Stimulated activated CD4-positive, alpha-beta T cell treated with anti-CD3 and anti-CD28 coated beads, TNF-alpha, amount 100 ng/mL, for 24 hours (primary cell): ENCODE data around the gene SET.

Experiments used
- DNase-seq, 3 experiments: peaks; one replicate each; pipeline ENCODE4 v3.0.0-alpha.2; 2020; ENCODE audit warnings: low read depth in 3 of 3

The SET gene

DNA sequence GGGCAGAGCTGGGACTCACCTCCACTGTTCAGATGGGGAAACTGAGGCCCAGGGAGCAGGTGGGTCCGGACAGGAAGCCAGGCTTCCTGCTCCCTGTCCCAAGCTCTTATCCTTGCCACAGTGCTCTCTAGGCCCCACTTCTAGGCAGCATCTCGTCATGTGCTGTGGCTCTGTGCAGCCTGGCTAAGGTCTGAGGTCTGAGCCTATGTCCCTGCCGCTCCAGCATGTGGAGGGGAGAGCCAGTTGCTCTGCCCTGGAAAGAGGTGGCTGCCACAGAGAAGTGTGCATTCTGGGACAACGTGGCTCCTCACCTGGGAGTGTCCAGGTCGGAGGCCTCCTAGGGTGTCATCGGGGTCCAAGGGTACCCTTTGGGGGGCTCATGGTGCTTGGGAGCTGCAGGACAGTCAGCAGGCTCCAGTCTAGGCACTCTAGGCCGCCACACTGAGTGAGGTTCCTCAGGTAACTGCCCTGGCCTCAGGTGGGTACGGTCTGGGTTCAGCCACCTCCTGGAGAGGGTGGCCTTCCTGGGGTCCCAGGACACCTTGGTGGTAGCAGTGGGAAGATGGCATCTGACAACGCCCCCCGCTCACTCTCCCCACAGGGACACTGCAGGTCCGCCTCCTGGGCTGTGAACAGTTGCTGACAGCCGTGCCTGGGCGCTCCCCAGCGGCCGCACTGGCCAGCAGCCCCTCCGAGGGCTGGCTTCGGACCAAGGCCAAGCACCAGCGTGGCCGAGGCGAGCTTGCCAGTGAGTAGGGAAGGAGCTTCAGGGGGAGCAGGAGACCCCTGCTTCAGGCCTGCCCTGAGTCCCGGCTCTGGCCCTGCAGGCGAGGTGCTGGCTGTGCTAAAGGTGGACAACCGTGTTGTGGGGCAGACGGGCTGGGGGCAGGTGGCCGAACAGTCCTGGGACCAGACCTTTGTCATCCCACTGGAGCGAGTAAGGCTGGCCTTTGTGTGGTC is 23.7 kb downstream of the SET start:
- no peak for DNase-seq

DNA sequence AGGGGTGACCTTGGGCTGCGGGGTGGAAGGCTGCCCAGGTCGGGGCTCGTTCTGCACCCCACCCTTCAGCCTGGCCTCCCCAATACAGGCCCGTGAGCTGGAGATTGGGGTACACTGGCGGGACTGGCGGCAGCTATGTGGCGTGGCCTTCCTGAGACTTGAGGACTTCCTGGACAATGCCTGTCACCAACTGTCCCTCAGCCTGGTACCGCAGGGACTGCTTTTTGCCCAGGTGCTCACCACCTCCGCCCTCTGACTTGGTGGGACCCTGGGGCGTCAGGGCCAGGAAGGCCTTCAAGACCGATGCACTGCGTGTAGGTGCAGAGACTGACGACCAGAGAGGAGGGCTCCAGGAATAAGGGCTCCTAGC is 24.4 kb downstream of the SET start:
- DNase-seq = no peak

DNA sequence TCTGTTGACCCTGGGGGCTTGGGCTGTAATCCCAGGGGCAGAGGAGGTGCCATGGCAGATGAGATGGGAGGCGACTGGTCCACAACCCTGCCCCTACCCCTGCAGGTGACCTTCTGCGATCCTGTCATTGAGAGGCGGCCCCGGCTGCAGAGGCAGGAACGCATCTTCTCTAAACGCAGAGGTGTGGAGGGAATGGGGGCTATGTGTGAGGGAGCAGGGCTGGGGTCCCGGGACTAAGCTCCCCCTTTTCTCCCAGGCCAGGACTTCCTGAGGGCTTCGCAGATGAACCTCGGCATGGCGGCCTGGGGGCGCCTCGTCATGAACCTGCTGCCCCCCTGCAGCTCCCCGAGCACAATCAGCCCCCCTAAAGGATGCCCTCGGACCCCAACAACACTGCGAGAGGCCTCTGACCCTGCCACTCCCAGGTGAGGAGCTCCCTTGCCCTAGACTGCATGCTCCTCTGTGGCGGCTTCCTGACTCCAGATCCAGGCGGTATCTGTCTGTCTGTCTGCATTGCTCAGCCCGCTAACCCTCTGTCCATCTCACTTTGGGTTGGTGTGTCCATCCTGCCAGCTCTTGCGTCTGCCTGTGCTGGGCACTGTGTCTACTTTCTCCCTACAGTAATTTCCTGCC is 25.0 kb downstream of the SET start:
- DNase-seq = no peak

DNA sequence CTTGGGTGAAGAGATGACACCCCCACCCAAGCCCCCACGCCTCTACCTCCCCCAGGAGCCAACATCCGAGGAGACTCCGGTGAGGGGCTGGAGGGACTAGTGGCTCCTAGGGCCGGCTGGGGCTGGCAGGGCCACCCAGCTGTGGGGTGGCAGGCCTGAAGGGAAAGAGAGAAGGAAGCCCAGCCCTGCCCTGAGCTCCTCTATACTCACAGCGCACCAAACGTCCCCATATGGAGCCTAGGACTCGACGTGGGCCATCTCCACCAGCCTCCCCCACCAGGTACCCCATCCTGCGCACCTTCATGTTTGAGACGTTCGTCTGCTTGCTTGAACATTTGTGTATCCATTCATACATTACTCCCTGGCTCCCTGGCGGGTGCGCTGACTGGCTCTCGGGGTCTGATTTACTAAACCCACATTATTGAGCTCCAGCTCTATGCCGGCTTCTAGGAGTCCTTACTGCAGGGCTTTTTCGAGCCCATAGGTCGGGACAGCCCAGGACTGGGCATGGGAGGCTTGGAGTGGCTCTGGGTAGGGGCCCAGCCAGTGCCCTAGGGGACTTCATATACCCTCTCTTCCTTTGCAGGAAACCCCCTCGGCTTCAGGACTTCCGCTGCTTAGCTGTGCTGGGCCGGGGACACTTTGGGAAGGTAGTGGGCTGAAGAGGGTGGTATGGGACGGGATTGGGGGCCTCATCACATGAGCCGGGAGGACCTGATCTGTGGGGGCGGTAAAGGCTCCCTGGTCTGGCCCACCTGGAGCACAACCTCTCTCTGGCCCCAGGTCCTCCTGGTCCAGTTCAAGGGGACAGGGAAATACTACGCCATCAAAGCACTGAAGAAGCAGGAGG is 25.8 kb downstream of the SET start:
- DNase-seq = no peak

DNA sequence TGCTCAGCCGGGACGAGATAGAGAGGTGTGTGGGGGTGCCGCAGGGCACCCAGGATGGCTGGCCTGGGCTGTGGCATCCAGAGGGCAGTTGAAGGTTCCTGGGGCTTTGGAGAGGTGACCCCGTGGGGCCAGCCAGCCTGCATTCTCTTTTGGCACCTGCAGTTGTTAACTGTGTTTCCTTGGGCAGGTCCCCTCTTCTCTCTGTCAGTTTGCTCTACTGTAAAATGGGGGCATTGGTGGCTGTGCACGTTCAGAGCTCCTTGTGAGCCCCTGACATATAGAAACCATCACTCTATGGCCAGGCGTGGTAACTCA is 26.4 kb downstream of the SET start:
- DNase-seq = no peak

DNA sequence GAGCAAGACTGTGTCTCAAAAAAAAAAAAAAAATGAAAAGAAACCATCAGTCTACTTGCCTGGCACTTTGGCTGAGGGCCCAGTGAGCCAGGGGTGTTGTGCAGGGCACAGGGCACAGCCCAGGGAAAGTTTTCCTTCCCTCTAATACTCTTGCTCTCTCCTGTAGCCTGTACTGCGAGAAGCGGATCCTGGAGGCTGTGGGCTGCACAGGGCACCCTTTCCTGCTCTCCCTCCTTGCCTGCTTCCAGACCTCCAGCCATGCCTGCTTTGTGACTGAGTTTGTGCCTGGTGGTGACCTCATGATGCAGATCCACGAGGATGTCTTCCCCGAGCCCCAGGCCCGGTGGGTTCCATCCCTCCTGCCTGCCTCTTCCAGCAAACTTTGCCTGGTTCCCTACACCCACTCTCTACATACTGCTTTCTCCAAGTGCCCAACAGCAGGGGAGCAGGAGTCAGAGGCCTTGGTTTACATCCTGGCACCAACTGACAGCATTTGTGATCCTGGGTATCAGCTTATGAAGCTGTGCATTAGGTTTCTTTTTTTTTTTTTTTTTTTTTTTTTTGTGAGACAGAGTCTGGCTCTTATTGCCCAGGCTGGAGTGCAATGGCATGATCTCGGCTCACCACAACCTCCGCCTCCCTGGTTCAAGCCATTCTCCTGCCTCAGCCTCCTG is 27.7 kb downstream of the SET start:
- DNase-seq = no peak

DNA sequence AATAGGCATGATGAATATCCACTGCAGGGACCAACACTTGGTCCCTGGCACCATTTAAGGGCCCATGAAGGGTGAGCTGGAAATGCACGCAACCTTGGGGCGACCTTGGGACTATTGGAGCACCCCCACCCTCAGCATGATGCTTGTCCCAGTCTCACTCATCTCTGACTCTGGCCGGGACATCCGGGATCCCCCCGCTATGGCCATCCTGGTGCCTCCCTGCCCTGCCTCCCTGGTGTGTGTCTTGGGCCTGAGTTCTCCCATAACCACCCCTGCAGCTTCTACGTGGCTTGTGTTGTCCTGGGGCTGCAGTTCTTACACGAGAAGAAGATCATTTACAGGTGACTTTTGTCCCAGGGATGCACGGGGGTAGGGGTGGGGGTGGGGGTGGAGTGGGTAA is 29.0 kb downstream of the SET start:
- no peak for DNase-seq

DNA sequence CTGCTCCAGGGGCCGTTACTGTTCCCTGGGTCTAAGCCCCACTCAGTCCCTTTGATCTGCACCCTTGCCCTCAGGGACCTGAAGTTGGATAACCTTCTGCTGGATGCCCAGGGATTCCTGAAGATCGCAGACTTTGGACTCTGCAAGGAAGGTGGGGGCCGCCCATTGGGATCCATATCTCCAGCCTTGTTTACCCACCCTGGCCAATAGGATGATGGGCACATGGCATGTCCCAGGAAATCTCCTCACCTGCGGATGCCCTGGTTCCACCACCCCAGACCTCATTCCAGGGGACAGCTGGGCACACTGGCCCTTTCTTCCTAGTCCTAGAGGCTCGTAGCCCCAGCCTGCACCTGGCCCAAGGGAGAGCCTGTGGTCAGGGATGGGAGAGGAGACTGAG is 29.5 kb downstream of the SET start:
- no peak for DNase-seq

DNA sequence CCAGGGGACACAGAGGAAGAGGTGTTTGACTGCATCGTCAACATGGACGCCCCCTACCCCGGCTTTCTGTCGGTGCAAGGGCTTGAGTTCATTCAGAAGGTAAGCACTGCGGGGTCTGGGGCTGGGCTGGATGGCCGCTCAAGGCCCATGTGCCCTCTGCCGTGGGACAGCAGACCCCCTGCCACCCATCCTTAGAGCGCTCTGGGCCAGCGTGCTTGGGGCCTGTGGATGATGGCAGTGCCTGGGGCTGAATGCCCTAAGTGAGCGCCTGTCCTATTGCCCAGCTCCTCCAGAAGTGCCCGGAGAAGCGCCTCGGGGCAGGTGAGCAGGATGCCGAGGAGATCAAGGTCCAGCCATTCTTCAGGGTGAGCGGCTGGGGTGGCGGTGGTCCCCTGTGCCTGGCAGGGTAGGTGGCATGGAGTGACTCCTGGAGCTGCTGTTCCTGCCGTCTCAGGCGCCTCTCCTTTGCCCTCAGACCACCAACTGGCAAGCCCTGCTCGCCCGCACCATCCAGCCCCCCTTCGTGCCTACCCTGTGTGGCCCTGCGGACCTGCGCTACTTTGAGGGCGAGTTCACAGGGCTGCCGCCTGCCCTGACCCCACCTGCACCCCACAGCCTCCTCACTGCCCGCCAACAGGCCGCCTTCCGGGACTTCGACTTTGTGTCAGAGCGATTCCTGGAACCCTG is 31.0 kb downstream of the SET start:
- no peak for DNase-seq

DNA sequence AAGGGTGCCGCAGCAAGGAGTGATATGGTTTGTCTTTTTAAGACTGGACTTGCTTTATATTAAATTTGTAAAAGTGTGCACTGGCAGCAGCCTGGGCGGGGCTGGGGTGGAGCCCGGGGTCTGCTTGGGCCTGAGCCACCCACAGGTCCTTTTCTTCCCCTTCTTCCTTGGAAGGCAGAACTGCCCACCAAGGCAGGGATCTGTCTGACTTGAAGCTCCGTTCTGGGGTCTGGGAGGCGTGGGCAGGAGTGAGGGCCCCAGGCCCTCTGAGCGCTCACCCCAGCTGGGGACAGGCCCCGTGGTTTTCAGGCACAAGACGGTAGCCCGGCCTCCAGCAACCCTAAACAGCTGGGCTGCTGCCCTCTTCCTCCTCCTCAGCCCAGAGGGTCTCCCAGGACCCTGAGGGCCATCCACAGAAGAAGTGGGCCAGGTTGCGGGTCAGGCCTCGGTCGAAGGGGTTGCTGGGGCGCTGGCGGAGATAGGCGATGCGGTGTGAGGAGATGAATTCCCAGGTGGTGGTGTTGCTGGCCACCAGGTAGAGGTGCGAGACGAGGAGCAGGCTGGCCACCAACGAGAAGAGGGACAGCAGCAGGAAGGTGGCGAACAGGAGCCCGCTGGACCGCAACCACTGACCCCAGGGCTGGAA is 31.9 kb downstream of the SET start:
- DNase-seq = no peak

DNA sequence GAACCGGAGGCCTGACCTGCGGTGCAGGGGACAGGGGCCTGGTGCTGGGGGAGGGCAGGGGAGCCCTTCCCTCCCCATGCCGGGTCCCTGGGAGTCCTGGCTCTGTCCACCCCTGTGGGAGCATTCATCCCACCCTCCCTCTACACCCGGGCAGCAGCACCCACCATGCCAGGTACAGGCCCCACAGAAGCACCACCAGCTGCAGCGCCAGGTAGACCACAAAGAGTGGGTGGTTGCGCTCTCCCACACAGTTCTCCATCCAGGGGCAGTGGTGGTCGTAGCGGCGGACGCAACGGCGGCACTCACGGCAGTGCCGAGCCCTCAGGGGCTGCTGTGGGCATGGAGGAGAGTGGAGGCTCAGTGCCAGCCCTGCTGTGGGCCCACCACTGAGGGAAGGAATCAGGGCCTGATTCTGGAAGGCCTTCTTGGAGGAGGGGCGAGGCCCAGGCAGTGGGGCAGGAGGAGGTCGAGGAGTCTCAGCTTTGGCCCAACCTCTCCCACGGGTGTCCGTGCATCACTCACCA is 32.5 kb downstream of the SET start:
- DNase-seq = no peak

DNA sequence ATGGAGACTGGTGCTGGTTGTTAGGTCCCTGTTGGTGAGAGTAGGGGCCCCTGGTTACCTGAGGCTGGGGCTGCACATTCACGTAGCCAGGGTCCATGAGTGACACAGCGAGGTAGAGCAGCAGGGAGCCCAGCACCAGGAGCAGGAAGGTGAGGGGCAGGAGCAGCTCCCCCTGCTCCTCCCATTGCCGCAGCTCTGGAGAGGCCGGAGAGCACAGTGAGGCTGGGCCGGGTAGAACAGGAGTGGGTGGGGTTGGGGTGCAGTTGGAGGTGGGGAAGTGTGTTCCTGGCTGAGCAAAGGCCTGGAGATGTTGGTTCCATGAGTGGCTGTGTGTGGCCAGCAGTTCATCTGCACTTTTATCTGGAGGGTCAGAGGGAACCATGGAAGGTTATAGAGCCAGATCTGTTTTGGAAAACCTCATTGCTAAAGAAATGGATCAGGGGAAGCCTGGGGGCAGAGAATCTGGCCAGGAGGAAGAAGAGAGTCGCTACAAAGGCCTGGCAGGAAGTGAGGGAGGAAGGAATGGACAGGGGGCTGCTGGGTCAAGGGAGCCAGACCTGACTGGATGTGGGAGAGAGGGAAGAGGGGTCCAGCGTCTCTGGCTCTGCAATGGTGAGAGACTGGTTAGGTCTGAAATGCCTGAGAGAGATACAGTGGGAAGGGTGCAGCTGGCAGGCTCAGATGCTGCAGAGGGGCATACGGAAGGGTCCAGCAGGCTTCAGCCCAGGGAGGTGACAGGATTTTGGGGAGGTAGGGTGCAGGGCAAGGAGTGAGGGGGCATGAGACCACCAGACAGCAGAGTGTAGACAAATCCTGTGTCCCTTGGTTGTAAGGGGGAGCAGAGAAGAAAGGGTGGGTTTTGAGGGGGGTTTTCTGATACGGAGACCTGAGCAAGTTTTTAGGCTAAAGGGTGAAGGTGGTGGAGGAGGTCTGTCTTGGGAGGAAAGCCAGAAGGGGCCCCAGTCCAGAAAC is 33.6 kb downstream of the SET start:
- DNase-seq = no peak

DNA sequence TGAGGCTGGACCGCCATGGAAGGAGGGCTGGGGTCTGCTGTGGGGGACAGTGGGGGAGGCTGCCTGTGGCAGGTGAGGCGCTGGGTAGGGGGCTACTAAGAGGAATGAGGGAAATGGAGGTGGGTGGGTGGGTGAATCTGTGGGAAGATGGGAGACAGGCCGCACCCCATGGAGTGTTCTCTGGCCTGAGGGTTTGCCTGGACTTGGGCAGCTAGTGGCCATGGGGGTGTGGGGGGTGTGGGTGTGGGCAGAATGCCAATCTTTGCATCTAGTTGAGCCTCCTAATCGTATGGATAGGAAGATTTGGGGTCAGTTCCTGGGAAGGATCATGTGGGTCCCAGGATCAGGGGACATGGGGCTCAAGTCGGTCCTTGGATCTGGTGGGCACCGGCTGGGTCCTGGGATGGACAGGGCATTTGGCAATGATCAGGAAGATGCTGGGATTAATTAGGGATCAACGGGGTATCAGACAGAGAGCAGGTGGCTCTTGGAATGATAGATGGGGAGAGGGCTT is 34.4 kb downstream of the SET start:
- no peak for DNase-seq

DNA sequence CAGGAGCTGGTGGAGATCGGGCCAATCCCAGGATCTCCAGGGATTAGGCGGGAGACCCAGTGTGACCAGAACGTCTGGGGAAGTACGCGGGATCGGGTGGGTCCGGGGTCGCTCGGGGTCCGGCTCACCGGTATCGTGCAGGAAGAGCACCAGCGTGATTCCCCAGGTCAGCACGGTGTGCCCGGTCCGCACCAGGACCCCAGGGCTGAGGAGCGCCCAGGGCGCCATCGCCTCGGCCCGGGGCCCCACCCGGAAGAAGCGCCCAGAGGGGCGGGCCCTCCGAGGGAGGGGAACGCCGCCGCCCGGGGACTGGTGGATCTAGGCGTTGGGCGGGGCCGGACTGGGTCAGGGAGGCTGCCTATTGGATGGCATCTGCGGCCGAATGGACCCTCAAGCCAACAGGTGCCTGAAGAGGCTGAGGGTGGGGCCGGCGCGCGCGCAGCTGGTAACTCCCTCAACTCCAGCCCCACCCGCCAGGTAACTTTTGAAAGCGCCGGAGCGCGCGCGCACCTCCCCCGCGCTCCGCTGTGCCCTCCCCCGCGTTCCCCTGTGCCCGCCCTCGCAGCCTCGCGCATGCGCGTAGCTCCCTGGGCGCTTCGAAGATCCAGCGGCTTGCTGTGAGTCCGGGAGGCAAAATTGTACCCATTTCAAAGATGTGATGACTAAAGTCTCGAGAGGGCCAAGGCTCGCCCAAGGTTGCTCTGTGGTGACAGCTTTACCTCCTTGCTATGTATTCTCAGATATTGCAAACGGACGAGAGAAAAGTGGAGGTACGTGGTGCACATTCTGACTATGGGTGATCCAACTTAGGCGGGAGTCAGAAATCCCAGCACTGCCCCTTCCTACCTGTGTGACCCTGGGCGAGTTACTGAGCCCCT is 35.1 kb downstream of the SET start, which contains the start of gene ZDHHC12:
TSS of gene ZDHHC12 (minus strand) at position 262 of the 878 bp plus-strand sequence. CDS start at position 228, 34 bp downstream.
- DNase-seq = peak; percentile 95 to 99 (median 98)

DNA sequence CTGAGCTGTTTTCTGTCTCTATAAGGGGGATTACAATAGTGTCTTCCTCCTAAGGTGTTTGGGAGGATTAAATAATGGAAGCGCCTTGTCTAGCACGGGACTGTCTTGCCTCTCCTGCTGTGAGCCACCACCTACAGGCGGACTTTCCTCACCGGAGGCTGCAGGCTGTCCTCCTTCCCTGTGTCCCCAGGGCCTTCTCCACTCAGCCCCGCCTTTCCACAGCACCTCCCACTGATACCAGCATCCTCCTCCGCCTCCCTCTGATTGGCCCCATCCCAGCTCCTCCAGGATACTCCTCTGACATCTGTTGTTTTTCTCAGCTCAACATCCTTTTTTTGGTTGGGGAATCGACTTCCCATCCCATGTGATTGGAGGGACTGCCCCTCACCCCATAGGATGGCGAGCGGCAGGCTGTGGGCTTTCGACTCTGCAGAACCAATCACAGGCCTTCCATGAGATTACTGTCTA is 35.8 kb downstream of the SET start:
- peak in 1 of 3 experiments; percentile 58 for DNase-seq

DNA sequence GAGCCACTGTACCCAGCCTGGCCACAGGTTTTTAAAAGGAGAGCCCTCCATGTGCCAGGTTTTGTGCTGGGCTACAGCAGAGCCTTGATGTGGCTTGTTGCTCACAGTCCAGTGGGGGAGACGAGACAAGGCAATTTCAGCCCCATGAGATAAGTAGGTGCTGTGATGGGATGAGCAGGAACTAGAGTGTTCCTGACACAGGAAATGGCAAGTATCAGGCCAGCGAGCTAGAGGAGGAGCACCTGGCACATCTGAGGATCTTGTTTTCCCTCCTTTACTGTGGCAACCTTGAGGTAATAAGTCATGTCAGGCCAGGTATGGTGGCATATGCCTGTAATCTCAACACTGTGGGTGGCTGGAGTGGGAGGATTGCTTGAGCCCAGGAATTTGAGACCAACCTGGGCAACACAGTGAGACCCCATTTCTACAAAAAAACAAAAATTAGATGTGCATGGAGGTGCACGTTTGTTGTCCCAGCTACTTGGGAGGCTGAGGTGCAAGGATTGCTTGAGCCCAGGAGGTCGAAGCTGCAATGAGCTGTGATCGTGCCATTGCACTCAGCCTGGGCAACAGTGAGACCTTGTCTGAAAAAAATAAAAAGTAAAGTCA is 38.7 kb downstream of the SET start:
- no peak for DNase-seq

DNA sequence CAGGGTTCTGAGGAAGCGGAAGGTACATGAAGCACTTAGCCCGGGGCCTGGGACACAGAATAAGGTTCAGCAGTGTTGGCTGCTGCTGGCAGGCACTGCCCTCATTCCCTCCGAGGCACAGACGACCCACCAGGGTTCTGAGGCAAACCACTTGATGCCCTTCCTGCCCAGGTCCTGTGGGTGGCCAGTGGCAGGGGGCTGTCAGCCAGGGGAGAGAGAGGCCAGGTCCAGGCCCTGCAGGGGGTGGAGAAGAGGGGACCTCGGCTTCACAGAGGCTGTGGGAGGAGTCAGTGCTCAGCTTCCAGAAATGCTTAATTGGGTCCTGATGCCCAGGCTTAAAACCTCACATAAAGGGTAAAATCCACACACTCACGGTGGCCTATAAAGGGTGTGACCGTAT is 39.3 kb downstream of the SET start:
- no peak for DNase-seq
